ENCODE measurements around the gene RPS27.
"Not testable (repeated sequence)": the region's sequence is repeated elsewhere in the genome, so short reads cannot be mapped to it uniquely, and the experiment has no call there.

The RPS27 gene

GRCh38 chr1:153962088-153963029 is 28.2 kb upstream of the RPS27 start:
- DNase-seq: no peak

- DNase-seq: peak; percentile 93
These were observed 27.3 kb upstream of the RPS27 start, which contains the start of gene SLC39A1 for GRCh38 chr1:153963030-153963849. Gene SLC39A1, minus strand, starts transcription at chr1:153963537. Its CDS starts 822 bp downstream, at chr1:153962715.

- no peak for DNase-seq
These were observed 26.7 kb upstream of the RPS27 start for GRCh38 chr1:153963850-153964331.

- peak; percentile 72 for DNase-seq
These were observed 23.2 kb upstream of the RPS27 start, which contains the start of gene CREB3L4 for GRCh38 chr1:153967107-153967999. Gene CREB3L4, plus strand, starts transcription at chr1:153967902. Its CDS starts 624 bp downstream, at chr1:153968526.

GRCh38 chr1:153968000-153968363 is 22.6 kb upstream of the RPS27 start:
- no peak for DNase-seq

- DNase-seq: no peak
These were observed 22.2 kb upstream of the RPS27 start for GRCh38 chr1:153968408-153968807.

GRCh38 chr1:153968972-153969371 is 21.6 kb upstream of the RPS27 start:
- DNase-seq: no peak

- no peak for DNase-seq
These were observed 20.2 kb upstream of the RPS27 start for GRCh38 chr1:153970346-153970745.

GRCh38 chr1:153973071-153973470 is 17.5 kb upstream of the RPS27 start:
- DNase-seq: no peak

GRCh38 chr1:153973525-153973924 is 17.0 kb upstream of the RPS27 start:
- no peak for DNase-seq

GRCh38 chr1:153976819-153977249 is 13.7 kb upstream of the RPS27 start:
- no peak for DNase-seq

GRCh38 chr1:153977250-153978240 is 13.0 kb upstream of the RPS27 start, which contains the start of gene JTB:
Gene JTB, minus strand, starts transcription at chr1:153977674. Its CDS starts 422 bp downstream, at chr1:153977252.
- DNase-seq: peak; percentile 74

- no peak for DNase-seq
These were observed 12.2 kb upstream of the RPS27 start for GRCh38 chr1:153978274-153978909.

- not testable (repeated sequence) for DNase-seq
These were observed 11.5 kb upstream of the RPS27 start for GRCh38 chr1:153979091-153979490.

GRCh38 chr1:153981735-153982134 is 8.8 kb upstream of the RPS27 start:
- not testable (repeated sequence) for DNase-seq

GRCh38 chr1:153984123-153984894 is 6.3 kb upstream of the RPS27 start:
- DNase-seq: no peak

GRCh38 chr1:153985341-153985912 is 5.1 kb upstream of the RPS27 start:
- peak; percentile 27 for DNase-seq

GRCh38 chr1:153985941-153986761 is 4.4 kb upstream of the RPS27 start, which contains the start of gene RAB13:
Gene RAB13, minus strand, starts transcription at chr1:153986339. Its CDS starts 103 bp downstream, at chr1:153986236.
- DNase-seq: peak; percentile 35
